Stimulated activated memory B cell treated with anti-CD40 and anti-IgM and Interleukin-4, amounts not matched to agents 10 μg/mL and 1 μg/mL and 100 μg/mL, for 72 hours (primary cell): ENCODE measurements around the gene C3orf62.

ENCODE experiments used
- ATAC-seq: fragments of 150-1000 bp; cut with Tn5 transposase; 2 replicates; pipeline ENCODE4 v1.10.0; 2021
- H3K27ac Mint-ChIP-seq: one replicate; pipeline ENCODE4 v1.8.0; 2022; ENCODE audit warnings: mild to moderate bottlenecking, mixed read lengths
- H3K27me3 Mint-ChIP-seq: one replicate; pipeline ENCODE4 v1.8.0; 2022; ENCODE audit warnings: mixed read lengths
- H3K36me3 Mint-ChIP-seq: one replicate; pipeline ENCODE4 v1.8.0; 2022; ENCODE audit warnings: mixed read lengths
- H3K4me1 Mint-ChIP-seq: one replicate; pipeline ENCODE4 v1.8.0; 2022; ENCODE audit warnings: mixed read lengths
- H3K4me3 Mint-ChIP-seq: one replicate; pipeline ENCODE4 v1.8.0; 2022; ENCODE audit warnings: mild to moderate bottlenecking, moderate library complexity, mixed read lengths
- H3K9me3 Mint-ChIP-seq: one replicate; pipeline ENCODE4 v1.8.0; 2022; ENCODE audit warnings: mixed read lengths

C3orf62 gene

GRCh38 chr3:49276475-49277382 lies at the start of gene C3orf62:
Gene C3orf62, minus strand, starts transcription at chr3:49277232. Its CDS starts 360 bp downstream, at chr3:49276872.
- H3K9me3 Mint-ChIP-seq: no peaks in the 10 kb centered on the region
- peaks cover 23% of the 10 kb centered on the region for H3K4me1 Mint-ChIP-seq
- H3K36me3 Mint-ChIP-seq: peaks cover 22% of the 10 kb centered on the region
- H3K4me3 Mint-ChIP-seq: peak within 1 kb of the TSS; percentile 79
- peak; percentile 93 for ATAC-seq
- H3K27ac Mint-ChIP-seq: peak within 1 kb of the TSS; percentile 87
- no peaks in the 10 kb centered on the region for H3K27me3 Mint-ChIP-seq

GRCh38 chr3:49324768-49325167 lies 47.7 kb upstream of the C3orf62 start:
- no peak for ATAC-seq
- Mint-ChIP-seq H3K27ac (no peak overlapping the region), H3K27me3 (no peaks in the 10 kb centered on the region), H3K4me1 (no peaks in the 10 kb centered on the region), H3K36me3 (peaks cover 61% of the 10 kb centered on the region), H3K9me3 (no peaks in the 10 kb centered on the region), H3K4me3 (no peak overlapping the region)

GRCh38 chr3:49316696-49317457 lies 39.8 kb upstream of the C3orf62 start:
- H3K27me3 Mint-ChIP-seq: no peaks in the 10 kb centered on the region
- no peak overlapping the region for H3K4me3 Mint-ChIP-seq
- peaks cover 47% of the 10 kb centered on the region for H3K36me3 Mint-ChIP-seq
- no peaks in the 10 kb centered on the region for H3K9me3 Mint-ChIP-seq
- H3K4me1 Mint-ChIP-seq: no peaks in the 10 kb centered on the region
- no peak for ATAC-seq
- no peak overlapping the region for H3K27ac Mint-ChIP-seq

- H3K4me3 Mint-ChIP-seq: no peak overlapping the region
- no peaks in the 10 kb centered on the region for H3K9me3 Mint-ChIP-seq
- ATAC-seq: no peak
- H3K4me1 Mint-ChIP-seq: no peaks in the 10 kb centered on the region
- peaks cover 43% of the 10 kb centered on the region for H3K36me3 Mint-ChIP-seq
- no peak overlapping the region for H3K27ac Mint-ChIP-seq
- H3K27me3 Mint-ChIP-seq: no peaks in the 10 kb centered on the region
These were observed 37.1 kb upstream of the C3orf62 start for GRCh38 chr3:49313896-49314688.

GRCh38 chr3:49311283-49311682 lies 34.3 kb upstream of the C3orf62 start:
- Mint-ChIP-seq H3K27ac (no peak overlapping the region), H3K36me3 (peaks cover 42% of the 10 kb centered on the region)

GRCh38 chr3:49310677-49311076 lies 33.6 kb upstream of the C3orf62 start:
- Mint-ChIP-seq H3K36me3 (peaks cover 44% of the 10 kb centered on the region), H3K27ac (no peak overlapping the region), H3K4me3 (no peak overlapping the region), H3K4me1 (no peaks in the 10 kb centered on the region), H3K27me3 (no peaks in the 10 kb centered on the region), H3K9me3 (no peaks in the 10 kb centered on the region)
- ATAC-seq: no peak

More at GRCh38 chr3:49311283-49311682, 34.3 kb upstream of the C3orf62 start:
- Mint-ChIP-seq H3K9me3 (no peaks in the 10 kb centered on the region), H3K4me3 (no peak overlapping the region), H3K27me3 (no peaks in the 10 kb centered on the region), H3K4me1 (no peaks in the 10 kb centered on the region)
- ATAC-seq: no peak

GRCh38 chr3:49305608-49306007 lies 28.6 kb upstream of the C3orf62 start:
- no peak overlapping the region for H3K27ac Mint-ChIP-seq
- H3K4me3 Mint-ChIP-seq: no peak overlapping the region
- peaks cover 60% of the 10 kb centered on the region for H3K36me3 Mint-ChIP-seq
- peak; percentile 50 for ATAC-seq
- H3K9me3 Mint-ChIP-seq: no peaks in the 10 kb centered on the region
- no peaks in the 10 kb centered on the region for H3K27me3 Mint-ChIP-seq
- H3K4me1 Mint-ChIP-seq: no peaks in the 10 kb centered on the region

- H3K9me3 Mint-ChIP-seq: no peaks in the 10 kb centered on the region
- no peak for ATAC-seq
- peaks cover 53% of the 10 kb centered on the region for H3K36me3 Mint-ChIP-seq
- H3K4me3 Mint-ChIP-seq: no peak overlapping the region
- no peaks in the 10 kb centered on the region for H3K27me3 Mint-ChIP-seq
- peak overlapping the region; percentile 45 for H3K27ac Mint-ChIP-seq
- no peaks in the 10 kb centered on the region for H3K4me1 Mint-ChIP-seq
These were observed 25.6 kb upstream of the C3orf62 start for GRCh38 chr3:49302613-49303012.

- H3K27ac Mint-ChIP-seq: peak overlapping the region; percentile 51
- peaks cover 52% of the 10 kb centered on the region for H3K36me3 Mint-ChIP-seq
These were observed 23.6 kb upstream of the C3orf62 start for GRCh38 chr3:49300595-49300994.

GRCh38 chr3:49298511-49298910 lies 21.5 kb upstream of the C3orf62 start:
- H3K9me3 Mint-ChIP-seq: no peaks in the 10 kb centered on the region
- ATAC-seq: no peak

More at GRCh38 chr3:49300595-49300994, 23.6 kb upstream of the C3orf62 start:
- H3K4me3 Mint-ChIP-seq: no peak overlapping the region
- no peaks in the 10 kb centered on the region for H3K9me3 Mint-ChIP-seq
- H3K27me3 Mint-ChIP-seq: no peaks in the 10 kb centered on the region
- H3K4me1 Mint-ChIP-seq: no peaks in the 10 kb centered on the region
- ATAC-seq: no peak

GRCh38 chr3:49296781-49297411 lies 19.9 kb upstream of the C3orf62 start:
- ATAC-seq: no peak
- H3K4me1 Mint-ChIP-seq: no peaks in the 10 kb centered on the region
- no peaks in the 10 kb centered on the region for H3K27me3 Mint-ChIP-seq
- no peaks in the 10 kb centered on the region for H3K9me3 Mint-ChIP-seq
- no peak overlapping the region for H3K27ac Mint-ChIP-seq
- H3K4me3 Mint-ChIP-seq: no peak overlapping the region
- peaks cover 60% of the 10 kb centered on the region for H3K36me3 Mint-ChIP-seq

More at GRCh38 chr3:49298511-49298910, 21.5 kb upstream of the C3orf62 start:
- no peaks in the 10 kb centered on the region for H3K27me3 Mint-ChIP-seq
- H3K36me3 Mint-ChIP-seq: peaks cover 51% of the 10 kb centered on the region
- no peaks in the 10 kb centered on the region for H3K4me1 Mint-ChIP-seq
- no peak overlapping the region for H3K27ac Mint-ChIP-seq
- no peak overlapping the region for H3K4me3 Mint-ChIP-seq

- Mint-ChIP-seq H3K27me3 (no peaks in the 10 kb centered on the region), H3K36me3 (peaks cover 54% of the 10 kb centered on the region), H3K4me3 (no peak overlapping the region), H3K27ac (no peak overlapping the region), H3K9me3 (no peaks in the 10 kb centered on the region), H3K4me1 (no peaks in the 10 kb centered on the region)
- ATAC-seq: no peak
These were observed 18.5 kb upstream of the C3orf62 start for GRCh38 chr3:49295489-49296058.

GRCh38 chr3:49294343-49294742 lies 17.3 kb upstream of the C3orf62 start:
- Mint-ChIP-seq H3K4me3 (no peak overlapping the region), H3K36me3 (peaks cover 54% of the 10 kb centered on the region), H3K4me1 (no peaks in the 10 kb centered on the region), H3K9me3 (no peaks in the 10 kb centered on the region), H3K27me3 (no peaks in the 10 kb centered on the region), H3K27ac (no peak overlapping the region)
- no peak for ATAC-seq

GRCh38 chr3:49283997-49284396 lies 7.0 kb upstream of the C3orf62 start:
- ATAC-seq: no peak
- Mint-ChIP-seq H3K36me3 (peaks cover 75% of the 10 kb centered on the region), H3K4me3 (no peak overlapping the region), H3K4me1 (peaks cover 12% of the 10 kb centered on the region), H3K27me3 (no peaks in the 10 kb centered on the region), H3K27ac (peak overlapping the region; percentile 48), H3K9me3 (no peaks in the 10 kb centered on the region)
